ENCODE data around the gene AIPL1.
A peak's percentile ranks its signal among the peaks of the same experiment; 100 is the strongest.

Gene AIPL1

DNA sequence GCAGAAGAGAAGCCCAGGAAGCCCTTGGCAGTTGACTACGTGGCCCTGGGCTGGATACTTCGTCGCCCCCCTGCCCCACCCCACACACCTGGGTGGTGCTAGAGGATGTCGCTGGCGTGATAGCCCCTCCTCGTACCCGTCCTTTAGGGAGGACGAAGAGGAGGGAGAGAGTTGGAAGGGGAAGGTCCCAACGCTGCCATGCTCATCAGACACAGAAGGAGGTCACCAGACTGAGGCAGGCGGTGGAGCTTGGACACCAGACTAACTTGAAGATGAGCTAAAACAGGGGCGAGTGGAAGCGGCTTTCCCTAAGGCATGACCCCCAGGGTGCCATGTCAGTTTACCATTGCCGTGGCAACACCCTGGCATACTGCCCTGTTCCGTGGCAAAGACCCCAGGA lies 11.0 kb downstream of the AIPL1 start:
- no peak for DNase-seq (ENCODE audit: low read depth in 2 of 3, low spot score in 1 of 3)

- no peak for DNase-seq (ENCODE audit: low read depth in 2 of 3, low spot score in 1 of 3)
These were observed 12.2 kb downstream of the AIPL1 start for GRCh38 chr17:6422654-6423241.

DNA sequence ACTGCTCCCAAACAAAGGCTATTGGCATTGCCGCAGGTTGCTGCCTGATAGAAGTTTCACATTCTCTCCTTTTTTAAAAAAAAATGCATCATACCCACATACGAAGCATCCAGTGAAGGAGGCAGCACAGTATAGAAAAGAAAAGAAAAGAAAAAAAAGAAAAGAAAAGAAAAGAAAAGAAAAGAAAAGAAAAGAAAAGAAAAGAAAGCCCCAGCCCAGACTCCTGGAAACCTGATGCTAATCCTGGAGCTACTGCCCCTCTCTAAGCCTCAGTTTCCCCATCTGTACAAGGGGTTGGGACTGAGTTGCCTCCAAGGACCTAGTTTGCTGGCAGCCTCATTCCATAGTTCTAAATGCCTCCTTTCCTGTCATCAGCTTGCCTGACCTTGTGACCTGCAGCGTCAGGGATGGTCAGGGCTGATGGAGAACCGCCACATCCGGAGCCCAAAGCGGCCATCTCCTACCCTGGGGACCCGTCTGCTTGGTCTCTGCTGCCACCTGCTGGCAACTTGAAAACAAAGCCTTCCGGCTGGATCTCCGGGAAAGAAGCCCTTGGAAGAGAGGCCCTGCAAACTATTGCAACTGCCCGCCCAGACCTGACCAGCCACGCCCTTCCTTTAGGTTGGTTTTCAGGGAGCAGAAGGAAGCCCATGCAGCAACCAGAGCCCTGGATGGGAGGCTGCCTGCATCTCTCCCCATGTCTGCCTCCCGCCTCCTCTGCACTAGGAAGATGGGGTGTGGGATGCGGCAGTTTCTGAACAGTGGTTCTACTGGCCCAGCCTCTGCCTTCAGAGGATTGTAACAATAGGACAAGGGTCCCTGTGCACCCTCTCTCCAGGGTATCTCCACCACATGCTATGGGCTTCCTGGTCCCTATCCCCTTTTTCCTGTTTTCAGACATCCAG lies 13.0 kb downstream of the AIPL1 start:
- DNase-seq (ENCODE audit: low read depth in 2 of 3, low spot score in 1 of 3) = peak; percentile 55 to 72 (median 71)

- DNase-seq (ENCODE audit: low read depth in 2 of 3, low spot score in 1 of 3) = peak in 1 of 3 donors; percentile 19
These were observed 14.7 kb downstream of the AIPL1 start for GRCh38 chr17:6420173-6420641.

GRCh38 chr17:6415616-6416015 lies 19.3 kb downstream of the AIPL1 start:
- no peak for DNase-seq (ENCODE audit: low read depth in 2 of 3, low spot score in 1 of 3)

GRCh38 chr17:6413065-6413464 lies 21.9 kb downstream of the AIPL1 start:
- no peak for DNase-seq (ENCODE audit: low read depth in 2 of 3, low spot score in 1 of 3)

GRCh38 chr17:6408735-6409134 lies 26.2 kb downstream of the AIPL1 start:
- no peak for DNase-seq (ENCODE audit: low read depth in 2 of 3, low spot score in 1 of 3)

GRCh38 chr17:6408276-6408675 lies 26.6 kb downstream of the AIPL1 start:
- no peak for DNase-seq (ENCODE audit: low read depth in 2 of 3, low spot score in 1 of 3)

- DNase-seq (ENCODE audit: low read depth in 2 of 3, low spot score in 1 of 3) = no peak
These were observed 32.7 kb downstream of the AIPL1 start for GRCh38 chr17:6402258-6402657.

DNA sequence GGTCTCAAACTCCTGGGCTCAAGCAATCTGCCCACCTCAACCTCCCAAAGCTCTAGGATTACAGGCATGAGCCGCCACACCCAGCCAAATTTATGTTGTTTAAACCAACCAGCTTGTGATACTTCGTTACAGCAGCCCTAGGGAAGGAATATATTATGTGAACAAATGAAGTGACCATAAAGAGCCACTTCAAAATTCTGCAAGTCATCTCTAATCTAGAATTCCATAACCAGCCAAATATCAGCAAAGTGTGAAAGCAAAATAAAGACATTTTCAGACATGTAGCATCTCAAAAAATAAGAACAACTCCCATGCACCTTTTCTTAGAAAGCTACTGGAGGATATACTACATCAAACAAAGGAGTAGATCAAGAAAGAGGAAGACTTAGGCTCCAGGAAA lies 36.0 kb downstream of the AIPL1 start:
- DNase-seq (ENCODE audit: low read depth in 2 of 3, low spot score in 1 of 3) = no peak

GRCh38 chr17:6394055-6394606 lies 40.8 kb downstream of the AIPL1 start:
- DNase-seq (ENCODE audit: low read depth in 2 of 3, low spot score in 1 of 3) = no peak

- DNase-seq (ENCODE audit: low read depth in 2 of 3, low spot score in 1 of 3) = no peak
These were observed 41.5 kb downstream of the AIPL1 start for GRCh38 chr17:6393351-6393952.

DNA sequence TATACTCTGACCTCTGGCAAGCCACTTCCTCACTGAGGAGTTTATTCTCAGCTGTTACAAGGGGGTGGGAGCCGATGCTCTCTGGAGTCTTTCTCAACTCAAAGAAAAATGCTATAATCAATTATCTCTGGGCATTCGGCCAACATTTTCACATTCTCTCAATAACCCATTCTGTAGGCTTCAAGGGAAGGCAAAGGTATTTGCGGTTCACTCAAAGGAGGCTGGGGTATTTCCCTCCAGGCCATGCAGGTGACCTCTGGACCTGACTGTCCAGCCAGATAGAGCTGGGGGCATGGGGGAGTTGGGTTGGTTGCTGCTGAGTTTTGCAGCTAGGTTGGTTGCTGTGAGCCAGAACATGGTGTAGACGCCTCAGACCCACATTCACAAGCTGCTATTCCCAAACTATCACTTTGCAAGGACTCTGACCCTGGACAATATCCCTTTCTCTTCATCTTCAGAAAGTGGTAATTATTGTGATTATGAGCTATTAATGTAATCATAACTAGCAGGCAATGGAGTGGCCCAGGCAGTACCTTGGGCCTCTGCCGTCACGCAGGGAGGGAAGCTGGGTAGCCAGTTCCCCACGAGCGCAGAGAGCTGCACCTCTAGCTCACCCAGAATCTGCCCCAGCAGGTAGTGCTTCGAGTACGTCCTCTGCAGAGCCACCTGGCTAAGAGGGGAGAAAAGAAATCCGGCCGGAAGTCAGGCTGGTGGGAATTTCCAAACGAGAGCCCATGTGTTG lies 42.1 kb downstream of the AIPL1 start:
- DNase-seq (ENCODE audit: low read depth in 2 of 3, low spot score in 1 of 3) = no peak

DNA sequence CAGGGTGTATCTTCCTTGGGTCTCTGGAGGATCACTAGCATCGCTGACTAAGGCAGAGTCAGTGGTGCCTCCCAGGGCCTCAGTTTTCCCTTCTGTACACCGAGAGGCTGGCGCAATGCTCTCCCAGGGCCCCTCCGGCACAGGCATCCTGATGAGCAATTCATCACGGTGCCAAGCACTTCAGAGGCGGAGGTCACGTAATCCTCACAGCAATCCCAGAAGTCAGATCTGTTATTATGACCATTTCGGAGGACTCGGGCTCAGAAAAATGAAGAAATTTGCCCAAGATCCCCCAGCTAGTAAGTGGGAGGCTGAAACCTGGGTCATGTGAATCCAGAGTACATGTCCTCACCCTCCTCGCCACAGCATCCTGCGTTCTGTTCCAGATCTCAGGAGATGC lies 46.5 kb downstream of the AIPL1 start:
- DNase-seq (ENCODE audit: low read depth in 2 of 3, low spot score in 1 of 3) = no peak

GRCh38 chr17:6387858-6388257 lies 47.1 kb downstream of the AIPL1 start:
- DNase-seq (ENCODE audit: low read depth in 2 of 3, low spot score in 1 of 3) = no peak

DNA sequence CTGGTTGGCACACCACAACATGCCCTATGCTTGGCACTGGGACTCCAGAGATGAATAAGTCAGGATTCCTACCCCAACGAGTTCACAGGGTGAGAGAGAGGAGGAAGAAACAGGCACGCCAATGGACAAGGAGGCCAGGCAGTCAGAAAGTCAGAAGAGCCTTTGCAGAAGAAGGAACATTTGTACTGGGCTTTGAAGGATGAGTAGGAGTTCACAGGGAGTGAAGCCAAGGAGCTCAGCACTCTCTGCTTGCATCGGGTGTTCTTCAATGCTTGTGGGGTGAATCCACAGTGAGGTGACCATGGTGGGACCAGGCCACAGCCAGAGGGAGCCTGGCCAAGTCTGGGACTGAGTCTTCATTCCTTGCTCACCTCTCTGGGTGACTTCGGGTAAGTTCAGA lies 47.5 kb downstream of the AIPL1 start:
- no peak for DNase-seq (ENCODE audit: low read depth in 2 of 3, low spot score in 1 of 3)

DNA sequence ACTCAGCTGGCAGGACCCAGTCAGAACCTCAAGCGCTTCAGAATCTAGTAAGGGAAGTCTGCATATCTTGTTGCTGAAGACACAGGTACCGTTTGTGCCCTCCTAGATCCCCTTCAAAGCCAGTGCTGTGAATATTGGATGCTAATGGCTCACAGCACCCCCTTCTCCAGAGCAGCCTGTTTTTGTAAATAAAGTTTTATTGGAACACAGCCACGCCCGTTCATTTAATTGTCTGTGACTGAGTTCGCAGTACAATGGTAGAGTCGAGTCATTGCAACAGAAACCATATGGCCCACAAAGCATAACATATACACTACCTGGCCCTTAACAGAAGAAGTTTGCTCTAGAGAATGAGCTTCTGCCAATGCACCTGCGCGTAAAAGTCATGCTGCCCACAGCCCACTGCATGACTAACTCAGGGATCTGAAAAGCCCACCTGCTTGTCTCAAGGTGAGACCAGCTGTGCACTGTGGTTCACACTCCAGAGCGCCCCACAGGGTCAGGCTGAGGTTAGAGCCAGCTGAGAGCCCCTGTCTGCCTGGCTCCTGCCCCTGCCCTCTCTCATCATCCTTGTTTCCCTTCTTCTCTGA lies 48.8 kb downstream of the AIPL1 start:
- DNase-seq (ENCODE audit: low read depth in 2 of 3, low spot score in 1 of 3) = no peak

DNA sequence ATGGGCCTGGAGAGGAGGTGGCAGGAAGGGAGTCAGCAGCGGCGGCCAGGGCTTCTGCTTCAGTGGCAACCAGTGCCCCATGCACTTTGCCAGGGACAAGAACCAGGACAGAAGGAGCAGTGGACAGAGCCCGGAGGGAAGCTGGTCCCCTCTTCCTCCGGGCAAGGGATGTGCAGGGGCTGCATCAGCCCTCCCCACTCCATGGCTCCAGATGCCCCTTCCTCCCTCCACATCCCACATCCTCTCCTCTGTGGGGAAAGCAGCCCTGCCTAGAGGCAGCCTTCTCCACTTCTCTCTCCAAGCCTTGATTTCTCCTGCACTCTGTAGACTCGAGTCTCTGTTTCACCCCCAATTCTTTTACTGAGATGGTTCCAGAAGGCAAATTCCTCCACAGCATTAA lies 50.4 kb downstream of the AIPL1 start:
- no peak for DNase-seq (ENCODE audit: low read depth in 2 of 3, low spot score in 1 of 3)

DNA sequence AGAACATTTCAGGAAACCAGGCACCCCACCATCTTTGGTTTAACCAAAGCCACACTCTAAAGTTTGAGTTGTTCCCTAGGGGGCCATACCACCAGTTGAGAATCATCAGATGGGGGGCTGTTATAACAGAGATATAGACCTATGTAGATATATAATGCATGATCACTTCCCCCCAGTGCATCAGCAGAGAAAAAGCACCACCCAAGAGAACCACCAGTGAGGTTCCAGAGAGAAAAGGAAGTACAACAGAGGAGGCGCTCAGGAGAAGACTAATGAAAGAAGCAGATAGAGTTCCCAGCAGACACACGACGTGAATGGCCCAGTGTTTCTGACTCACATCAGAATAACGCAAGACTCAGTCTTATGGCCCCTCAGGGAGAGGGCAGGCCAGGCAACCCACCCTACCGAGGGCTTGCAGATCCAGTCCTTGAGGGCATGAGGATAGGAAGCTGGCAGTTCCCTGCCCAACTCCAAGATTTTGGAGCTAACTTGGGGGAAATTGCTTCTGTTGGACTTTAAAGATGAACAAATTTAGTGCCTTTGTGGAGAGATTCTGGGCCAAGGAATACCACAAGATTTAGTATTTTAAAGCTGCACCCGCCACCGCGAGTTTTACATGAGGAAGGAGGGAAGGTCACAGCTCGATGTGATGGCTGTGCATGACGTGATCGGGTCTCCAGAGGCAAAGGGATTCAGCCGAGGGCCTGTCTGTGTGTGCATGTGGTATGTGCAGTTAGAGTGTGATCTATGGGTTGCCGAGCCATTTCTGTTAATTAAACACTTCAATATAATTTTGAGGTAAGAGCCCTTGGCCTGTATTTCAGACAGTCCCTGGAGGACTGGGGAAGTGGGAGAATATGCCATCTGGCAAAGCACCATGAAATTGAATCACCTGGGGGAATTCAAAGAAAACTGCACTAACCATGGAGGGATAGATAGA lies 53.1 kb downstream of the AIPL1 start:
- DNase-seq (ENCODE audit: low read depth in 2 of 3, low spot score in 1 of 3) = no peak

All from stimulated activated CD4-positive, alpha-beta T cell treated with anti-CD3 and anti-CD28 coated beads, Interleukin-12 subunit alpha, Interleukin-12 subunit beta, amount 100 ng/mL, for 48 hours (primary cell).